H1 (cell line): ENCODE data around the gene PHKA1.

Source experiments
- CEBPB ChIP-seq: IDR thresholded peaks from 2 replicates; pipeline ENCODE4 v1.6.1; 2012; ENCODE audit warnings: low read depth, low read length
- CHD2 ChIP-seq: IDR thresholded peaks from 2 replicates; pipeline ENCODE4 v1.6.1; 2012; ENCODE audit warnings: low read length, improper control_type of control experiment
- EZH2 ChIP-seq: fragments of 200-600 bp; sonication (generic); IDR thresholded peaks from 2 replicates; pipeline ENCODE4 v1.7.1; 2012; ENCODE audit warnings: low read depth, mild to moderate bottlenecking, moderate library complexity, low read length, inconsistent platforms; ENCODE audit not compliant: severe bottlenecking
- GTF2F1 ChIP-seq: IDR thresholded peaks from 2 replicates; pipeline ENCODE4 v1.6.1; 2012; ENCODE audit warnings: low read depth, low read length, improper control_type of control experiment, borderline replicate concordance
- JUND ChIP-seq: IDR thresholded peaks from 2 replicates; pipeline ENCODE4 v1.6.1; 2011; ENCODE audit warnings: mild to moderate bottlenecking, improper control_type of control experiment, low read length
- RAD21 ChIP-seq, 2 experiments: IDR thresholded peaks in 1 of 2; conservative IDR thresholded peaks in 1 of 2; 2 replicates each; pipeline ENCODE4 v1.6.1; 2011; ENCODE audit warnings: low read depth in 2 of 2, low read length in 2 of 2, improper control_type of control experiment in 1 of 2, inconsistent platforms in 1 of 2, mild to moderate bottlenecking in 1 of 2, moderate library complexity in 1 of 2
- SP4 ChIP-seq: IDR thresholded peaks from 2 replicates; pipeline ENCODE4 v1.6.1; 2012; ENCODE audit warnings: low read length, inconsistent platforms
- TF ChIP-seq, protein P1 (sequence below), 3 experiments: IDR thresholded peaks; 1 replicate in 2 of 3; 2 replicates in 1 of 3; pipeline versions ENCODE4 v1.5.1 to v1.6.1; 2011; ENCODE audit warnings: low read length in 3 of 3, mild to moderate bottlenecking in 3 of 3, inconsistent platforms in 2 of 3, low read depth in 1 of 3, moderate library complexity in 1 of 3; ENCODE audit not compliant: insufficient read depth in 1 of 3; ENCODE audit errors: control extremely low read depth in 1 of 3
- TF ChIP-seq, protein P2 (sequence below): IDR thresholded peaks from 2 replicates; pipeline ENCODE4 v1.6.1; 2012; ENCODE audit warnings: inconsistent platforms

DNA sequence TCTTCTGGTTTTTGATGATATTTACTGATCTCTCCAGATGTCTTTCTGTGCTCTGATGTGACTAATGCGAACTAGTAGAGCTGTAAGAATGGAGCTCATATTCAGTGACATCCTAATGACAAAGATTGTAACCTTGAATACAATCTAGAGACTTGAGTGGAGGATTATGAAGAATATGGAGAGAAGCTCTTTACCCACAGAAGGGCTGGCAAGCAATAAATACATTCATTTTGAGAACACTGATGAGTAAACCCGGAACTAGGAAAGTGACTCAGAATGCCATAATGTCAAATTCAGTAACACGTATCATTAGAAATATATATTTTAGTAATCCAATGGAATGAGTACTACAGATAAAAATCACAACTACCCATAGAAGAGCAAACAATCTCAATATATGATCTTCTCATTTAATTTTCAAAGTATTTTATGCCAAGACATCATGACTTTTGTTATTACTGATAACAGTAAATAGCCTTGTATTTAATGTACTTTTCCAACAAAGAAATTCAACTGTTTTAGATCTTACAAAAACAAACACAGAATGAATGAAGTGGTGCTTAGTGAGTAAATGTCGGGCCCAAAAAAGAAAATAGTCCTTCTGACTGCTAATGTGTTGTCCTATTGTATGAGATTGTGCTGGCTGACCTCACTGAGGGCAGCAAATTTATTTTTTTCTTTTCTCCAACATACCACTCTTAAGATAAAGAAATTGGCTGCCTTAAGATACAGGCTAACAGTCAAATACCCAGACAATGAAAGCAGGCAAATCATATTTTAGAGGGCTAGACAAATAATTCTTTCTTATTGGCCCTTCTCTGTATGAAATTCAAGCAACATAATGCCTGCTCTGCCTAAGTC lies 92.3 kb downstream of the PHKA1 start:
- TF ChIP-seq JUND: no peak
- TF ChIP-seq, protein P1, sequence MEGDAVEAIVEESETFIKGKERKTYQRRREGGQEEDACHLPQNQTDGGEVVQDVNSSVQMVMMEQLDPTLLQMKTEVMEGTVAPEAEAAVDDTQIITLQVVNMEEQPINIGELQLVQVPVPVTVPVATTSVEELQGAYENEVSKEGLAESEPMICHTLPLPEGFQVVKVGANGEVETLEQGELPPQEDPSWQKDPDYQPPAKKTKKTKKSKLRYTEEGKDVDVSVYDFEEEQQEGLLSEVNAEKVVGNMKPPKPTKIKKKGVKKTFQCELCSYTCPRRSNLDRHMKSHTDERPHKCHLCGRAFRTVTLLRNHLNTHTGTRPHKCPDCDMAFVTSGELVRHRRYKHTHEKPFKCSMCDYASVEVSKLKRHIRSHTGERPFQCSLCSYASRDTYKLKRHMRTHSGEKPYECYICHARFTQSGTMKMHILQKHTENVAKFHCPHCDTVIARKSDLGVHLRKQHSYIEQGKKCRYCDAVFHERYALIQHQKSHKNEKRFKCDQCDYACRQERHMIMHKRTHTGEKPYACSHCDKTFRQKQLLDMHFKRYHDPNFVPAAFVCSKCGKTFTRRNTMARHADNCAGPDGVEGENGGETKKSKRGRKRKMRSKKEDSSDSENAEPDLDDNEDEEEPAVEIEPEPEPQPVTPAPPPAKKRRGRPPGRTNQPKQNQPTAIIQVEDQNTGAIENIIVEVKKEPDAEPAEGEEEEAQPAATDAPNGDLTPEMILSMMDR (IDR thresholded peaks at IDR 0.05; ENCODE audit: control extremely low read depth in 1 of 3, insufficient read depth in 1 of 3, low read depth in 1 of 3, low read length in 3 of 3): no peak
- no peak for TF ChIP-seq RAD21 (IDR thresholded peaks at IDR 0.05 in 1 of 2, conservative IDR thresholded peaks at IDR 0.05 in 1 of 2; ENCODE audit: low read depth in 2 of 2, low read length in 2 of 2)
- no peak for TF ChIP-seq SP4
- TF ChIP-seq GTF2F1: no peak
- no peak for TF ChIP-seq CEBPB
- TF ChIP-seq EZH2: no peak
- no peak for TF ChIP-seq CHD2
- TF ChIP-seq, protein P2, sequence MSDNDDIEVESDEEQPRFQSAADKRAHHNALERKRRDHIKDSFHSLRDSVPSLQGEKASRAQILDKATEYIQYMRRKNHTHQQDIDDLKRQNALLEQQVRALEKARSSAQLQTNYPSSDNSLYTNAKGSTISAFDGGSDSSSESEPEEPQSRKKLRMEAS: no peak
